Measurements from ENCODE around the gene GDF10.

DNA sequence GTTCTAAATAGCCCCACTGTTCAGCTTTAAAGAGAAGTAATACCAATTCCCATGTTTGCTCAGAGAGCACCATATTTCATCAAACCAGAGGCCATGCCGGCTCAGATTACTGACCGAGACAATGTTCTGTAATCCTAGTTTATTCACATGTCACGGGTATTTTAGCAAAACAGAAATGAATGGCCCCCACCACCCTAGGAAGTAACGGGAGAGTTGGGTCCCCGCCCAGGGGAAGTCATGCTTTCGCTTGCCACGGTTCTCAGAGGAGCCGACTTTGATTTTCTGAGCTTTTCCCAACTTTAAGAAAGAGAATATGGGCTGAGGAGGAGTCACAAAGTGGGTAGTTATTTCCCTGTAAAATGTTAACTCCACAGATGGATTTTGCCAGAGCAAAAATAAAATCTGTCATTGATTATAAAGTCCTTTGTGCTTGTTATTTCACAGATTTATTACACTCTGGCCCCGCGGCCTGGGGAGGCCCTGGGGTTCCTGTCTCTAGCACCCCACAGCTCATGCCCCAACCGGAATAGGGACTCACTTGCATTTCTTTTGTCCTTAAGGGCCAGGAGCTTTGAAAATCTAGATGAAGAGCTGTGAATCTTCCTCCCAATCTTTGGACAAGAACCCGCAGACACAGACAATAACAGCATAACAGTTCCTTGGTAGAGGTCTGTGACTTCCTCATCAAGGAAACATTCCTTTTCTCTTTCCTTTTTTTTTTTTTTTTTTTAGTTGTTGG, 3.7 kb upstream of the GDF10 start:
- no peak for TF ChIP-seq CTCF (IDR thresholded peaks at IDR 0.05)
- TF ChIP-seq POLR2A (IDR thresholded peaks at IDR 0.05), result no peak
